Colon (tissue), 2 donors: ENCODE data around the gene CRYGA.

ENCODE experiments used
- FAIRE-seq: peaks from 2 replicates; lab custom pipeline; 2012; peaks lifted over from hg19 to GRCh38; lab: Jason Lieb, UNC
- donor health status: control.
- donor health status: control.

Gene CRYGA

DNA sequence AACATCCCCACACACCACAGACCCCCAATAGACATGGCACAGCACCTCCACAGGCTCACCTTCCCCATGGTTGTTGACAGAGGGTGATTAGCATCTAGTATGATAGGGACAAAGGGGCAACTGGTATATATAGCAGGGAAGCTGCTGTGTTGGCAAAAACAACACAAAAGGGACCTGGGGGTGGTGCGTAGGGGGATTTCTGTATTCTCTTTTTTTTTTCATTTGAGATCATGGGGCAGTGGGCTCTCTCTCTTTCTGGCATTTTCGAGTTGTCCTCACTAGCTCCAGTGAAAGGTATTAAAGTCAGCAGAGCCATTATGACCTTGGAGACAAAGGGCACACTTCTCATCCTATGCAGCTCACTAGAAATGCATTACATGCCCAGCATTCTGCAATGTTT is at the start of gene CRYGA:
Gene CRYGA (minus strand): TSS at position 101 of the 400 bp plus-strand sequence. CDS start 33 bp downstream, at position 68.
- FAIRE-seq, result no peak

- no peak for FAIRE-seq
Observed at GRCh38 chr2:208210688-208211451, 47.5 kb upstream of the CRYGA start.

DNA sequence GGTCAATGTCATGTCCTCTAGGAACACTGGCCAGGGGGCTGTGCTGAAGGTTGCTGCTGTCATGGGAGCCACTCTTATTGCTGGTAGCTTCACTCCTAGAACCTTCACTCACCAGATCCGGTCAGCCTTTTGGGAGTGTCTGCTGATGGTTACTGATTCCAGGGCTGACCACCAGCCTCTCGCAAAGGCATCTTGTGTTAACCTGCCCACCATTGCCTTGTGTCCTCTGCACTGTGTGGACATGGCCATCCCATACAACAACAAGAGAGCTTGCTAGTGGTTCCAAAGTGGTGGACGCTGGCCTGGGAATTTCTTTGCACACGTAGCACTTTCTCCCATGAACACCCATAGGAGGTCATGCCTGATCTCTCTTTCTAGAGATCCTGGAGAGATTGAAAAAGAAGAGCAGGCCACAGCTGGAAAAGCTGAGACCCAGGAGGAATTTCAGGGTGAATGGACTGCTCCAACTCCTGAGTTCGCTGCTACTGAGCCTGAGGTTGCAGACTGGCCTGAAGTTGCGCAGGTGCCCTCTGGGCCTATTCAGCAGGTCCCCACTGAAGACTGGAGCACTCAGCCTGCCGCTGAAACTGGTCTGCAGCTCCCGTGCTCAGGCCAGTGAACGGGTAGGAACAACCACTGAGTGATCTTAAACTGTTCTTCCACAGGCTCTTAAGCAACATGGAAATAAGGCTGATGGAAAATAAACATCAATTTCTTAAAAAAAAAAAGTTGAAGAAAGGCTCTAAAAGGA is 45.1 kb upstream of the CRYGA start:
- FAIRE-seq, result no peak

DNA sequence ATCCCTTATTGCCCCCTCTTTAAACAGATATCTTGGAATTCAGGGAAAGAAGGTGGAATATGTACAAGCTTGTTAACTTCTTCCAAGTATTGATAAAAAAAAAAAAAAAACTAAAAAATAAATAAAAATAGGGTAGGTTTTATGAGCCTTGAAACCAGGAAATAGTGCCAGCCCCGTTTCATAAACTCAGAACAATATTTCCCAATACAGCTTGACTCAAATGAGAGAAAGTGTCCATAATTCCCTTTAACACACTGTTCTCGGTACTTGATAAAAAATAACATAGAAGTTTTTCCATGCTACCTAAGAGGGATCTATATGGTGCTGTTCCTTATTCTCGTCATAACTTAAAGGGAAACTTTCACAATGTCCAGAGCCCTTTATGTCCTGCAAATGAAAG is 44.4 kb upstream of the CRYGA start:
- FAIRE-seq, result no peak

DNA sequence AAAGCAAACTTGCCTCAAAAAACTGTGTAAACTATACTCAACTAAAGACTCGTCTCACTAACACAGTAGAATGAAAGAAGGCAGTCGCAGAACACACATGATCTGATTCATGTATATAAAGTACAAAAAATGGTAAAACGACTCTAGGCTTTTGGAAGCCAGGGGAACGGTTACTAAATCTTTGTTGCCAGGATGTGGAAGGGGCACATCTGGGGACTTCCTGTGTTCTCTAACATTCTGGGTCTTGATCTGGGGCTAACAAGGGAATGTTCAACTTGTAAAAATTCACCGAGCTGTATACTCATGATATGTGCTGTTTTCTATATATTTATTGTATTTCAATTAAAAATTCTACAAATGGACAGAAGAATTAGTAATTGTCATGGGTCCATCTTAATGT is 40.8 kb upstream of the CRYGA start:
- no peak for FAIRE-seq

DNA sequence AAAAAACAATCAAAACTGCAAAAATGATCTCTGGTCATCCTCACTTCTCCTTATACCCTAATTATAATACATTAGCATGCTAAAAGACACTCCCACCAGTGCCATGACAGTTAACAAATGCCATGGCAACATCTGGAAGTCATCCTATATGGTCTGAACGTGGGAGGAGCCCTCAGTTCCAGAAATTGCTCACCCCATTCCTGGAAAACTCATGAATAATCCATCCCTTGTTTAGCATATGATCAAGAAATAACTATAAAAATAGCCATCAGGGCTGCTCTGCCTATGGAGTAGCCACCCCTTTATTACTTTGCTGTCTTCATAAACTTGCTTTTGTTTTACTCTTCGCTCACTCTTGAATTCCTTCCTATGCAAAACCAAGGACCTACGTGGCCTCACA is 32.1 kb upstream of the CRYGA start:
- no peak for FAIRE-seq

DNA sequence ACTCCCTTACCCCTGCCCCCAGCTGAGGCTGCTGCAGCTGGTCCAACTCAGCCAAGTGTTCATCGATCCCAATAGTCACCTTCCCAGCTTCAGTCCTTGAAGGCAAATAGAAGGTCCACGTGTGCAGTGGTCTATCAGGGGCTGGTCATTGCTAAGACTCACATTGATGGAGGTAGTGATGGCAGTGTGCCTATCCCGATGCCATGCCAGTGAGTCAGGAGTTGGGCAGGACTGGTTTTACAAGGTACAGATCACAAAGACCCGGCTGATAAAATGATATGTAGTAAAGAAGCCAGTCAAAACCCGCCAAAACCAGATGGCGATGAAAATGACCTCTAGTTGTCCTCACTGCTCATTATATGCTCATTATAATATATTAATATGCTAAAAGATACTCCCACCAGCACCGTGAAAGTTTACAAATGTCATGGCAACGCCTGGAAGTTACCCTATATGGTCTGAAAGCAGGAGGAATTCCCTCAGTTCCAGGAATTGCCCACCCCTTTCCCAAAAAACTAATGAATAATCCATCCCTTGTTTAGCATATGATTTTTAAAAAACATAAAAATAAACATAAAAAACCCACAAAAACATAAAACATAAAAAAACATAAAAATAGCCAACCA is 29.3 kb upstream of the CRYGA start:
- no peak for FAIRE-seq

- no peak for FAIRE-seq
Observed at GRCh38 chr2:208189810-208190503, 26.6 kb upstream of the CRYGA start, which contains the start of gene C2orf80. C2orf80 (minus strand) TSS chr2:208190030; CDS start chr2:208186986, 3,044 bp downstream.

DNA sequence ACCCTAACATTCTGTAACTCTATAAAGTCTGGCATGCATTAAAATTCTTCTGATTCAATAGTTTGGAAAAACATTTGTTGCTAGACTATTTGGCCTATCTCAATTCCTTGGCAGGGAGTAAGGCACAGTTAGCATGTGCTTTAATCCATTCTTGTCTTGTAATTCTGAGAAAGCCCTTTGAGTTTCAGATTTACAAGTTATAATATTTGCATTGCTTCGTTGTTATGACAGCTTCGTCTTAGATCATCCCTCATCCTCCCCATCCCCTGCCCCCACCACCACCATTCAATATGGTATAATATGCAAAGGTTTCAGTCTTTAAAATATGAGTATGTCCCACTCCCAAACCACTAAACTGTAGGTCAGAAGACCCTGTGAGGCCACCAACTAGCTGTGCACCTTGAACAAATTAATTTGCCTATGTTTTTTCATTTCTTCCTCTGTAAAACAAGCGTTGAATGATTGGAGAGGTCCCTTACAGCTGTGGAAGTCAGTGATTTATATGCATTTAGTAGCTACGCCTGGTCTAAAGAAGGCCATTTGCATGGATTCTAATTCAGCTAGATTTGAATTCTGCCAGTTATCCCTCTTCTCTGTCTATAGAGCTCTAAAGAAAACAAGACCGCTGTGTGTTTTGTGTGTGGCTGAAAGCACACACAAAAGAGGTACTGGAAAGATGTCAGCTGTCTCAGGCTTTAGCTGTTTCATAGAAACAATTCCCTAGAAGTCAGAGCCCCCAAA is 25.9 kb upstream of the CRYGA start:
- FAIRE-seq, result no peak

GRCh38 chr2:208186893-208187292 is 23.5 kb upstream of the CRYGA start:
- no peak for FAIRE-seq

- no peak for FAIRE-seq
Observed at GRCh38 chr2:208186465-208186864, 23.1 kb upstream of the CRYGA start.

- FAIRE-seq, result no peak
Observed at GRCh38 chr2:208183972-208184705, 20.8 kb upstream of the CRYGA start.

GRCh38 chr2:208183526-208183925 is 20.1 kb upstream of the CRYGA start:
- FAIRE-seq, result no peak

DNA sequence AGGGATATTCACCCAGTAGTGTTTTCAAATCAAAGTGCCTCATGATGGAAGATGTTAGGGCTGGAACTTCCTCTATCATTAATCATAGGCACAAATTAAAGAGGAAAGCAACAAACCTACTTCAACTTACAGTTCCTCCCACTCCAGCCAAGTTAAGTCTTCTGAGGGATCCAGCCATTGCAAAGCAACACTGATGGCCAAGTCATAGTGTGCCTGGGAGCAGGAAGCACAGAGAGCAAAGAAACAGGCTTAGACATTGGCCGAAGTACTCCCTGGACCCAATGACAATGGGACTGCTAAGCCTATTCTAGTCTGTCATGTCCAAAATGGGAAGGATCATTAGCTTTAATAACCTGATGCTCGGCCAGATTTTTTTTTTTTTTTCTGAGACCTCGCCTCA is 19.4 kb upstream of the CRYGA start:
- FAIRE-seq, result no peak

DNA sequence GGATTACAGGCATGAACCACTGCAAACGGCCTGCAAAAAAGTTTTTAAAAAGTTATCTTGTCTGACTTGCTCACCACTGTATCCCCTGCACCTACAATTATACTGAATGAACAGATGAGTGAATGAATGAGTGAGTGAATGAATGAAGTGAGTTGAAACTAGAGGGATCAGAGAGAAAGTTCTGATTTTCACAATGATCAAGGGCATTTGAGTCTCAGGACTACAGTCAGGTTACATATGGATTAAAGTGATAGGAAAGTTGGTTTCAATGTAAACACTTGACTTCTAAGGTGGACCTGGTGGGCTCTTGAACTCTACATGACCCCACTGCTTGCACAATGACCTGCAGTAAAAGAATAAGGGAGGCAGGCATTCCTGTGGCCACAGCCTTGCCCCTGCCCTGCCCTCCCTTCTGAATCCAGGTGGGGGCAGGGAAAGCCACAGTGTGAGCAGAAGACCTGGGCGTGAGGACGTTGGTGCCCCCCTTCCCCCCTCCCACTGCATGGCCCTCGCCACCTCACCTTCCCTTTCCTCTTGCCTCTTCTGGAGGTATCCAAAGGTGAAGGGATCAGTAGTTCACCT is 15.7 kb upstream of the CRYGA start:
- FAIRE-seq, result no peak

- no peak for FAIRE-seq
Observed at GRCh38 chr2:208175840-208176153, 12.4 kb upstream of the CRYGA start.

GRCh38 chr2:208175069-208175839 is 11.9 kb upstream of the CRYGA start:
- FAIRE-seq, result no peak

- no peak for FAIRE-seq
Observed at GRCh38 chr2:208174144-208174543, 10.8 kb upstream of the CRYGA start.

DNA sequence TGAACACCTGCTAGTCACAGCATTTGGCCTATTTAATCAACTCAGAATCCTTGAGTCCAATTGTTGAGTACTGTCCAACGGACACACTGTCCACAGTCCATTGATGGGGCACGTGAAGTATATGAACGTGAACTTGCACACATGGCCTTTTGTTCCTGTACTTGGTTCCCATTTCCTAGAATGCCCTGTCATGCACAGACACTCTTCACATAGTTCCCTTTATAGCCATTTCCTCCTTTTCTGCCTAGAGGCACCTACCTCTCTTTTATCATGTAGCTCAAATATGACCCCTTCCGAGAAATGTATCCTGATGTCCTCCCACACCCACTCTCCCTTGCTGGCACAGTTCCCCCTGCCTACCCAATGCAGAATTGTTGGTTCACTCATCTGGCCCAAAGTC is 8.7 kb upstream of the CRYGA start:
- no peak for FAIRE-seq
